ENCODE measurements around the gene ALG5. TPM values are rescaled to one million over a fixed set of nuclear protein-coding genes. Genes with fewer than 3 reads are reported as not detected.

Gene ALG5
- total RNA-seq, 2 donors from 2014 or later = 21.8 to 21.9 TPM

- no peak for DNase-seq
- H3K27me3 ChIP-seq (ENCODE audit: control insufficient read depth, insufficient read depth, low read length, poor library complexity, severe bottlenecking) = no peaks in the 10 kb centered on the region
- no peak overlapping the region for H3K27ac Mint-ChIP-seq
- no peaks in the 10 kb centered on the region for H3K9me3 ChIP-seq (ENCODE audit: control insufficient read depth, low read length)
- no peak overlapping the region for H3K27ac ChIP-seq (ENCODE audit: low read depth, low read length)
- peaks cover 17% of the 10 kb centered on the region for H3K4me1 Mint-ChIP-seq
- WGBS, 2 experiments (ENCODE audit: insufficient coverage in 1 of 2, insufficient read length in 1 of 2) = 80 to 83% methylated on average over 7 of the region's 7 CpGs
- no peaks in the 10 kb centered on the region for H3K36me3 ChIP-seq (ENCODE audit: control insufficient read depth, insufficient read depth, low read length)
- no peaks in the 10 kb centered on the region for H3K9me3 Mint-ChIP-seq
- no peak overlapping the region for H3K9ac ChIP-seq (ENCODE audit: extremely low read depth, low read length, poor library complexity, severe bottlenecking)
- H3K27me3 Mint-ChIP-seq (ENCODE audit: insufficient read depth) = peaks cover under 1% of the 10 kb centered on the region
- H3K36me3 Mint-ChIP-seq (ENCODE audit: low read depth) = peaks cover 2% of the 10 kb centered on the region
- no peak overlapping the region for H3K4me3 ChIP-seq (ENCODE audit: low read length)
- no peak for TF ChIP-seq CTCF (conservative IDR thresholded peaks at IDR 0.05)
- H3K4me1 ChIP-seq (ENCODE audit: control insufficient read depth, insufficient read depth, low read length) = no peaks in the 10 kb centered on the region
- H3K4me3 Mint-ChIP-seq = no peak overlapping the region
Measured at GRCh38 chr13:36925603-36926002, 73.5 kb downstream of the ALG5 start.

GRCh38 chr13:36924001-36924400 lies 75.1 kb downstream of the ALG5 start:
- H3K4me3 Mint-ChIP-seq = no peak overlapping the region
- TF ChIP-seq CTCF (conservative IDR thresholded peaks at IDR 0.05) = no peak

GRCh38 chr13:36921631-36922301 lies 77.4 kb downstream of the ALG5 start:
- H3K27me3 Mint-ChIP-seq (ENCODE audit: insufficient read depth) = peaks cover 21% of the 10 kb centered on the region
- H3K4me1 Mint-ChIP-seq = peaks cover 31% of the 10 kb centered on the region
- 86 to 95% methylated on average over 8 to 10 of the region's 10 CpGs for WGBS, 2 experiments (ENCODE audit: insufficient coverage in 1 of 2, insufficient read length in 1 of 2)

More at GRCh38 chr13:36924001-36924400, 75.1 kb downstream of the ALG5 start:
- Histone ChIP-seq H3K27me3 (ENCODE audit: control insufficient read depth, insufficient read depth, low read length, poor library complexity, severe bottlenecking) (no peaks in the 10 kb centered on the region), H3K9me3 (ENCODE audit: control insufficient read depth, low read length) (no peaks in the 10 kb centered on the region), H3K9ac (ENCODE audit: extremely low read depth, low read length, poor library complexity, severe bottlenecking) (no peak overlapping the region), H3K4me1 (ENCODE audit: control insufficient read depth, insufficient read depth, low read length) (no peaks in the 10 kb centered on the region), H3K27ac (ENCODE audit: low read depth, low read length) (no peak overlapping the region), H3K4me3 (ENCODE audit: low read length) (no peak overlapping the region), H3K36me3 (ENCODE audit: control insufficient read depth, insufficient read depth, low read length) (no peaks in the 10 kb centered on the region)
- H3K36me3 Mint-ChIP-seq (ENCODE audit: low read depth) = no peaks in the 10 kb centered on the region
- WGBS, 2 experiments (ENCODE audit: insufficient coverage in 1 of 2, insufficient read length in 1 of 2) = 88 to 100% methylated on average over 1 to 3 of the region's 3 CpGs
- H3K9me3 Mint-ChIP-seq = no peaks in the 10 kb centered on the region
- H3K4me1 Mint-ChIP-seq = peaks cover 21% of the 10 kb centered on the region
- no peak overlapping the region for H3K27ac Mint-ChIP-seq
- peaks cover 2% of the 10 kb centered on the region for H3K27me3 Mint-ChIP-seq (ENCODE audit: insufficient read depth)
- no peak for DNase-seq

More at GRCh38 chr13:36921631-36922301, 77.4 kb downstream of the ALG5 start:
- Histone ChIP-seq H3K36me3 (ENCODE audit: control insufficient read depth, insufficient read depth, low read length) (no peaks in the 10 kb centered on the region), H3K4me1 (ENCODE audit: control insufficient read depth, insufficient read depth, low read length) (peaks cover 3% of the 10 kb centered on the region), H3K27ac (ENCODE audit: low read depth, low read length) (no peak overlapping the region), H3K9ac (ENCODE audit: extremely low read depth, low read length, poor library complexity, severe bottlenecking) (no peak overlapping the region), H3K27me3 (ENCODE audit: control insufficient read depth, insufficient read depth, low read length, poor library complexity, severe bottlenecking) (peaks cover 21% of the 10 kb centered on the region), H3K4me3 (ENCODE audit: low read length) (no peak overlapping the region), H3K9me3 (ENCODE audit: control insufficient read depth, low read length) (no peaks in the 10 kb centered on the region)
- no peaks in the 10 kb centered on the region for H3K36me3 Mint-ChIP-seq (ENCODE audit: low read depth)
- no peaks in the 10 kb centered on the region for H3K9me3 Mint-ChIP-seq
- no peak for TF ChIP-seq CTCF (conservative IDR thresholded peaks at IDR 0.05)
- no peak overlapping the region for H3K27ac Mint-ChIP-seq
- no peak overlapping the region for H3K4me3 Mint-ChIP-seq
- DNase-seq = no peak

Data from endodermal cell (in vitro differentiated cells).